ENCODE measurements around the gene MRPS17.

- TF ChIP-seq, protein P1, sequence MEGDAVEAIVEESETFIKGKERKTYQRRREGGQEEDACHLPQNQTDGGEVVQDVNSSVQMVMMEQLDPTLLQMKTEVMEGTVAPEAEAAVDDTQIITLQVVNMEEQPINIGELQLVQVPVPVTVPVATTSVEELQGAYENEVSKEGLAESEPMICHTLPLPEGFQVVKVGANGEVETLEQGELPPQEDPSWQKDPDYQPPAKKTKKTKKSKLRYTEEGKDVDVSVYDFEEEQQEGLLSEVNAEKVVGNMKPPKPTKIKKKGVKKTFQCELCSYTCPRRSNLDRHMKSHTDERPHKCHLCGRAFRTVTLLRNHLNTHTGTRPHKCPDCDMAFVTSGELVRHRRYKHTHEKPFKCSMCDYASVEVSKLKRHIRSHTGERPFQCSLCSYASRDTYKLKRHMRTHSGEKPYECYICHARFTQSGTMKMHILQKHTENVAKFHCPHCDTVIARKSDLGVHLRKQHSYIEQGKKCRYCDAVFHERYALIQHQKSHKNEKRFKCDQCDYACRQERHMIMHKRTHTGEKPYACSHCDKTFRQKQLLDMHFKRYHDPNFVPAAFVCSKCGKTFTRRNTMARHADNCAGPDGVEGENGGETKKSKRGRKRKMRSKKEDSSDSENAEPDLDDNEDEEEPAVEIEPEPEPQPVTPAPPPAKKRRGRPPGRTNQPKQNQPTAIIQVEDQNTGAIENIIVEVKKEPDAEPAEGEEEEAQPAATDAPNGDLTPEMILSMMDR (IDR thresholded peaks at IDR 0.05; ENCODE audit: poor library complexity) = no peak
- TF ChIP-seq EZH2 (IDR thresholded peaks at IDR 0.05; ENCODE audit: borderline replicate concordance) = no peak
- TF ChIP-seq EZH2phosphoT487 (IDR thresholded peaks at IDR 0.05; ENCODE audit: low read depth, severe bottlenecking, unreplicated experiment) = no peak
Measured at GRCh38 chr7:55966851-55967250, 15.2 kb downstream of the MRPS17 start.

All from hepatocyte (in vitro differentiated cells).